ENCODE data around the gene ZMAT5.

The ZMAT5 gene

DNA sequence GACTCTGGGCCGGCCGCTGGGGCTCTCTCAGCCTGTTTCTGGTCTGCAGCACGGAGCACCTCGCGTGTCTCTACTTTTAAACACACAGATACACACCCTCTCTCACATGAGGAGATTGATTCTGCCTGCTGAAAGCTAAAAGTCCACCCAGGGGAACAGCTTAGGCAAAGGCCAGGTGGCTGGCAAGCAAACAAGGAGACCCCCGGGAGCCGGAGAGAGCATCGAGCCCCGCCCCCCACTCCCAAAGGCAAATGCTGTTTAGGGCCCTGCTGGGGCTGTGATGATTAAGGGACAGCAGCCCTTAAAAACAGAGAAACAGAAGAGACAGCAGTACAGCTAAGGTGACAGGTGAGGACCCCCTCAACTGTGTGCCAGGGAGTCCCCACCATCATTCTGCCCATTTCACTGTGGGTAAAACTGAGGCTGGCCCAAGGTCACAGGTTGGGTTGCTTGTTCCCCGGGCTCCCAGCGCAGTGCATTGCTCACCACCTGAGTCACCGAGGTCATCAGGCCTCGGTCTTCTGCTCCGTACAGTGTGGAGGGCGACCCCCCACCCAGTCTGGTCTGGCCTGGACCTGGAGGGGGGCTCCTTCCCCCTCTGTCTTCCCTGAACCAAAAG is 40.2 kb downstream of the ZMAT5 start:
- DNase-seq, result no peak

GRCh38 chr22:29726106-29726505 is 40.7 kb downstream of the ZMAT5 start:
- DNase-seq, result no peak

DNA sequence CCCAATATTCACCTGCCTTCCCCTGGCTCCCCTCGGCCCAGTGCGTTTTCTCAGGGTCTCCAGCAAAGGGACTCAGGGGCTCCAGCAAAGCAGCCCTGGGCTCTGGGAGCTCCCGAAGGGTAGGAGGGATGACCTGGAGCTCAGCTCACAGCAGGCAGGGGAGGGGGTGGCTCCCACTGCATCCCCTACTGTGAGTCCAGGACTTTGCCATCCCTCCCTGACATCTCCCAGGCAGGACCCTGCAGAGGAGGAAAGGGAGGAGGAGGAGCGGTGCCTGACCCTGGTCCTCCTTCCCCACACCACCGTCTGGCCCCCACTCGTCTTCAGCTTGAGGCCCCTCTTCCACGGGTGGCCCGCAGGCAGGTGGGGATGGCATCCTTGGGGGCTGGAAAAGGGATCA is 42.0 kb downstream of the ZMAT5 start:
- DNase-seq, result no peak

DNA sequence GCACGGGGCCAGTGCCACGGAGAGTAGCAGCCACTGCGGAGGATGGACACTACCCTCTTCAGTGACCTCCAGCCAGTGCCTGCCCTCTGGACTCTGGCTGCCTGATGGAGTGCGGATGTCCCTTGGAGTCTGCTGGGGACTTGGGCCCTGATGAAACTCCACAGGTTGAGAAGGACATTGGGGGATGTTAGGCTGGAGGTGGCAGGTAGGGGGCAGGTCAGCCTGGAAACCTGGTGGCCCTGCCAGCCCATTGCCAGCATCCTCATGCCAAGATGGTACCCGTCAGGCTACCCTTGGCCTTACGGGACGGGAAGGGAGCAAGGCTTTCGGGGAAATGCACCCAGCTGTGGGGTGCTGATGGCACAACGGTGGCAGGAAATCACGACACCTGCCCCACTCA is 43.0 kb downstream of the ZMAT5 start:
- DNase-seq, result no peak

GRCh38 chr22:29722587-29722986 is 44.2 kb downstream of the ZMAT5 start:
- no peak for DNase-seq

GRCh38 chr22:29722151-29722550 is 44.7 kb downstream of the ZMAT5 start:
- DNase-seq, result no peak

DNA sequence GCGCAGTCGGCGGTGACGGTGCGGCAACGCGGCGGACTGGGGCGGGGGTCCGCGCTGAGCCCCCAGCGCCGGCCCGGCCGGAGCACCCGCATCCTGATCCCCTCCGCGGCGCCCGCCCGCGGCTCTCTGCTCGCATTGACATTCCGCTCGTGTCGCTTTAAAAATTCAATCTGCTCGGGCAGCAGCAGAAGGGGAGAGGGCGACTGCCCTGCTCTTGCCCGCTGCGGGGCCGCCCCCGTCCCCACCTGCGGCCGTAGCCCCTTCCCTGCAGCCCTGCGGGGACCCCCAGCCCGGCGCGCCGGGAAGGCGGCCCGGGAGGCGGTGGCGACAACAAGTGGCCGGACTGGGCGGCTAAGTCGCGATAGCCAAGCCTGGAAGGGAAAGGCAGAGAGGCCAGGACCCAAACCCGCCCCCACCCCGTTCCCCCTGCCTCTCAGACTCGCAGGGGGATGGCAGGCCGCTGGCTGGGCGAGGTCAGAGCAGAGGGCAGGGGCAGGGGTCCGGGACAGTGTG is 45.9 kb downstream of the ZMAT5 start:
- DNase-seq, result no peak

DNA sequence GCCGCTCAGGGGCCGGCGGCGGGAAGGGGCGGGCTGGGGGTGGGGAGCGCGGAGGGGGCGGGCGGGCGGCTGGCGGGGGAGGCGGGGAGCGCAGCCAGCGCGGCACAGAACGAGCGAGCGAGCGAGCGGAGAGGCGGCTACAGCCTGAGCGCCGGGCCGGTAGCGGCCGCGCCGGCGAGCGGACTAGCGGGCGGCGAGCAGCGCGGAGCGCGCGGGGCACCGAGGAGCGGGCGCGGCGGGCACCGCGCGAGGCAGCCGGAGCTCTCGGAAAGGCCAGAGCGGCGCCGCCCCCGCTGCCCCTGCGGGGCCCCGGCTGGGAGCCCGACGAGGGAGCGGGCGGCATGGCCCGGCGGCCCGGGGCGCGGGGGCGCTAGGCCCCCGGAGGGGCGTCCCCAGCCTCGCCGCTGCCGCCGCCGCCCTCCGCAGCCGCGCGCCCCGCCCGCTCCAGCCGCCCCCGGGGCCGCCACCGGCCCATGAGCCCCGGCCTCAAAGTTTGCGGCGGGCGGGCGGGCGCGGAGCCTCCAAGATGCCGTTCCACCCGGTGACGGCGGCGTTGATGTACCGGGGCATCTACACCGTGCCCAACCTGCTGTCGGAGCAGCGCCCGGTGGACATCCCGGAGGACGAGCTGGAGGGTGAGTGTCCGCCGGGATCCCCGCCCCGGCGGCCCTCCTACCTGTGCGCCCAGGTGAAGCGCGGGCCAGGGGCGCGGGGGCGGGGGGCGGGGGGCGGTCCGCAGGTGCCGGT is 46.7 kb downstream of the ZMAT5 start, which contains the start of gene CABP7:
CABP7 (plus strand) TSS at position 105 of the 747 bp plus-strand sequence; CDS start at position 527, 422 bp downstream.
- DNase-seq, result no peak

DNA sequence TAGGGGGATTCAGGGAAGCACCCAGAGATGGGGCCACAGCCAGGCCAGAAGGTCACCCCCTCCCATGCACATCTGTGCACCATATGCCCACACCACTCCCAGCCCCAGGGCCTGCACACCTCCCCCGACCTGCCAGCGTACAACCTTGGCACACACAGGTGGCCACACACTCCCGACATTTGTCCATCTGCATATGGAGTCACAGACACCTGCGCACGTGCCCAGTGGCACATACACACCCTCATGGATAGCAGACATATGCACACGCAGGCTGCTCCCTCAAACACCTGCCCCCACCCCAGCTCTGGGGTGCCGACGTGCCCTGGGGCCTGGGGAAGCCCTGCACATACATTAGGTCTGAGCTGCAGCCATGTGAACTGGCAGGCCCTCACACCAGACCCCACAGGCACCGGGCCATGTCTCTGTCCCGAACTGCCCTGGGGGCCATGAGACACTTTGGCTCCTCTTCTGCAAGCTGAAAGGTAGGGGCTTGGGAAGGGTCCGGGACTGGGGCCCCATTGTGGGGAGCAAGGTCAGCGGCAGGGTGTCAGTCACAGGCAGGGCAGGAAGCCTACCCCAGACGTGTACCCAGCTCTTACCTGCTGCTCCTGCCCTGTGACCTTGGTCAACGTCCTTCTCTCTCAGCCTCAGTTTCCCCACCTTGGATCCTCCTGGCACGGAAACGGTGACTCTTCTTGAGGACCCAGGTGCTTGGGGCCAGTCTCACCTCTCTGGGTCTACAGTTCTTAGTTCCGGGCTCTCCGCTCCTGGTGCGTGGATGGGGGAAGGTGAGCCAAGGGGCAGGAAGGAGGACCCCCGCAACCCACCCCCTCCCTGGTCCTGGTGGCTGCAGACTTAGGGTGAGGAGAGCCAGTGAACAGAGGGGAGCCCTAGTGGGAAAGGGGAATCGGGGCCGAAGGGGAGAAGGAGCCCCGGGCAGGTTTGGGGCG is 47.6 kb downstream of the ZMAT5 start:
- DNase-seq, result no peak

DNA sequence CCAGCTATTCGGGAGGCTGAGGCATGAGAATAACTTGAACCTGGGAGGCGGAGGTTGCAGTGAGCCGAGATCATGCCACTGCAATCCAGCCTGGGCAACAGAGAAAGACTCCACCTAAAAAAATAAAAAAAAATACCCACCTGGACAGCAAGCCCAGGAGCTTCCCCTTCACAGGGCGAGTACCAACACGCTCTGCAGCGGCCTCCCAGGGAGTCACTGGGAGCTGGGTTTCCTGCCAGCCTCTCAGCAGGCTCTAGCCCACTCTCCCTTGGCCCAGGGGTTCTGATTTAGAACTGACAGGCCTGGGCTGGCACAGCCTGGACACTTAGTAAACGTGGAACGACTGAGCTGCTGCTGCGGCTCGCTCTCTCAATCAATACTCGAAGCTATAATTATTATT is 49.0 kb downstream of the ZMAT5 start:
- no peak for DNase-seq

GRCh38 chr22:29716814-29717545 is 49.8 kb downstream of the ZMAT5 start:
- DNase-seq, result no peak

- DNase-seq, result no peak
Measured at GRCh38 chr22:29715705-29716104, 51.1 kb downstream of the ZMAT5 start.

DNA sequence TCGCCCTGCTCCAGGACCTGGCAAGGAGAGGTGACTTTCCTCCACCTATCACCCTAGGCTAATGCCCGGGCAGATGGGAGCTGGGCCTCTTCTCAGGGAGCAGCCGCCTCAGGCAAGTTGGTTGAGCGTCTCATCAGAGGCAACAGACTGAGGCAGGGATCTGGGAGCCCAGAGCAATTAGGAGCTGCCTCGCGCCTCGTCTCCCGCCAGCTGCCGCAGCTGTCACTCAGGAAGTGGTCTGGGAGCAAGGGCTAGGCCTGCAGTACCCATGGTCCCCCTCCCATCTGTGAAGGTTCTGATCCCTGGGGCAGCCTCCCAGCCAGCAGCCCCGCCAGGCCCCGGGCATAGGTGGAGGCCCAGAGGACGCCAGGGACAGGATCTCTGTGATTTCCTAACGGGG is 51.6 kb downstream of the ZMAT5 start:
- no peak for DNase-seq

DNA sequence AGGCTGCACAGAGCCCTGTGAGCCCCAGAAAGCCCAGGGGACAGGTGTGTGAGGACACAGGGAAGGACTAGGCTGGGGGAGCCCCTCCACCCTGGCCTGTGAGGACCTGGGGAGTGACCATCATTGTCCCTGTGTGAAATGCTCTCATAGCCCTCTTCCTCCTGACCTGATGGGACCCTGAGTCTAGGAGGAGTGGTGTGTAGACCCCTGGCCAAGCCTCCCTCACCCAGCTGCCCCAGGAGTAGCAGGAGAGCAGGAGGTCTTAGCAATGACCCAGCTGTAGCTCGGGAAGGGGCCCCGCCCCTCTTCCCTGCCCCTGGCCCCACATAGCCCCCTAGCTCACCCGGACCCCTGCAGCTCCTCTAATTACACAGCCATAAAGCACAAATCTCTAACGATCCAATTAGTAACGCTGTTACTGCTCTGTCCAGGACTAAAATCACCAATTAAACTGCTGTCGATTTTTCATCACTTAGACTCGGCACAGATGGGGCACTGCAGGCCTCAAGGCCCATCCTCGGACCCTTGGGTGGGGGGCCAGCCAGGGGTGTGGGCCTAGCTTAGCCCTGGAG is 53.6 kb downstream of the ZMAT5 start:
- no peak for DNase-seq

DNA sequence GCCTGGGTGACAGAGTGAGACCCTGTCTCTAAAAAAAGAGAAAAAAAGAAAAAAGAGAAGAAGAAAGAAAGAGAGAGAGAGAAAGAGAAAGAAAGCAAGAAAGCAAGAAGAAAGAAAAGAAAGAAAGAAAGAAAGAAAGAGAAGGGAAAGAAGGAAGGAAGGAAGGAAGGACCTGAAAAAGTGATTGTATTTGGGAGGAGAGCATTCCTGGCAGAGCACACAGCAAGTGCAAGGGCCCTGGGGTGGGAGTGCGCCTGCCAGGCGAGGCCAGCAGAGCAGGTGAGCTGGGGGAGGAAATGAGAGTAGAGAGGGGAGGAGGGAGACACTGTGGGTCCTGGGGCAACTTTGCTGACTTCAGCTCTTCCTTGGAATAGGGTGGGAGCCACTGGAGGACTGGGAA is 54.7 kb downstream of the ZMAT5 start:
- no peak for DNase-seq

DNA sequence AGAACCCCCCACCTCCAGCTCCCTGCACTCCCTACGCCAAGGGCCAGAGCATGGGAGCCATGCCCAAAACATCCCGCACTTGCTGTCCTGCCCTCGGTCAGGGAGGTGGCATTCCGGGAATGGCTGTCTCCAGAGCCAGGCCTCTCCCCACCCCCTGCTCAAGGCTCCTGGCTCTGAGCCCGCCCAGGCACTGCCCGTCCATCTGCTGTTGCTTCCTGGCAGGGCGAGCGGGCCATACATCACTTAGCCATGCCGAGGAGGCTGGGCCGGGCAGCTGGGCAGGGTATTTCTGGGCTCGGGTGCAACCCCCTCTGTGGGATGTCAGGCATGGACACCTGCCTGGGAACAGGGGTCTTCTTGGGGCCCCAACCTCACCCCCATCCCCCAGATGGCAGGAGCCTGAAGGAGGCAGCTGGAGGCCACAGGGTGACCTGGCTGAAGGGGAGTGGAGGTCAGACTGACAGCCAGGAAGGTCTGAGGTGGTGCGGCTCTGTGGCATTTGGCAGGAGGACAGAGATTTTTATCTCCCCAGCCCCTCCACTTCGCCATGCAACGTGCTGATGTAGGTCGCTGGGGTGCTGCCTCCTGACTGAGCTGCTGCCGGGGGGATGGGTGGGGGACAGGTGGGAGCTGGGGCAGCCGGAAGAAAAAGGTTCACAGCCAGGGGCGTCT is 55.7 kb downstream of the ZMAT5 start:
- DNase-seq, result no peak

GRCh38 chr22:29710193-29710592 is 56.6 kb downstream of the ZMAT5 start:
- no peak for DNase-seq

GRCh38 chr22:29707471-29707870 is 59.3 kb downstream of the ZMAT5 start:
- DNase-seq, result no peak

DNA sequence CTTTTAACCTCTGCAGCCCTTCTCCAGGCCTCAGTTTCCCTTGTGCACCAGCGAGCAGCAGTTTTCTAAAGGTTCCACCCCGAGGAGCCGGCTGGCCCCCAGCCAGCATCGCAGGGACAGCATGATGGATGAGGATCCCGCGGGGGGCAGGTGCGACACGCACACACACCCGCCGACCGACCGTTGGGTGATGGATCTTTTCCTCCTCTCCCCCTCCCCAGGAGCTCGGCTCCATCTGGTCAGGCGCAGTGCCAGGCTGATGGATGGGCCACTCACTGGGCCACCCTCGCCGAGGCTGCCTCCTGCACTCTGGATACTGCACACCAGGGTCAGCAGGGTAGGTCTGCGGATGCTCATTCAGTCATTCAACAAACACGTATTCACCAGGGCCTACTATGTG is 59.8 kb downstream of the ZMAT5 start:
- no peak for DNase-seq

DNA sequence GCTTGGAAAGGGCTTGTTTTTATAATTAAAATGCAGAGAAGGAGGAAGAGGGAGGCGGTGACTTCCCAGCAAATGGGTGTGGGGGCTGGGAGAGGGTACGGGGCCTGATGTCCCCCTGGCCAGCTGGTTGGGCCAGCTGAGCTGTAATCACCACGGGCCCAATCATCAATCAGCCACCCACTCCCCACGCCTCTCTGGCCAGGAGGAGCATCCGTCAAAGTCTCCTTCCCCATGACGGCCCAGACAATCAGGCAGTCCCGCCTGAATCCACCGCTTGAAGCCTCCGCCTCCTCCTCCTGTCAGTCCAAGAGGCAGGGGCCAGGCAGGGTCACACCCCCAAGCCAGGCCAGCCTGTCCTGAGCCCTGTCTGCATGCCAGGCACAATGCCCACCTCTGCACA is 60.3 kb downstream of the ZMAT5 start:
- DNase-seq, result no peak

DNA sequence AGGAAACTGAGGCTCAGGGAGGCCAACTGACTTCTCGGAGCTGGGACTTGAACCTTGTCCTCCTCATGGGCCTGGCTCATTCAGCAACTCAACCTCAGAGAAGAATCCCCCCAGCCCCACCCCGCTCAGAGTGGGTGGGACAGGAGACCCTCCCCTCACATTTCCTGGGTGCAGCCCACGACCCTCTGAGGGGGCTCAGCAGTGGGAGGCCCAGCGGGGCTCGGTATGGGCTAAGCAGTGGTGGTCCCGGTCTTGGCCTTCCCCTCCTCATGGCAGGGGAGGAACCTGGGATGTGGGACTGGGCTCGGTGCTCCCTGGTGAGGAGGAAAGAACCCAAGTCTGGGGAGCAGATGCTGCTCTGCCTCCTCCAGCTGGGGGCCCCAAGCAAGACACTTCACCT is 61.2 kb downstream of the ZMAT5 start:
- no peak for DNase-seq
